Measurements from ENCODE around the gene IPPK. TPM values are rescaled to one million over a fixed set of nuclear protein-coding genes. Genes with fewer than 3 reads are reported as not detected.

IPPK gene
- total and polyA plus RNA-seq, 2 donors (not counting 1 experiment from before 2014, with no cell fraction given): 6.8 to 8.7 TPM

DNA sequence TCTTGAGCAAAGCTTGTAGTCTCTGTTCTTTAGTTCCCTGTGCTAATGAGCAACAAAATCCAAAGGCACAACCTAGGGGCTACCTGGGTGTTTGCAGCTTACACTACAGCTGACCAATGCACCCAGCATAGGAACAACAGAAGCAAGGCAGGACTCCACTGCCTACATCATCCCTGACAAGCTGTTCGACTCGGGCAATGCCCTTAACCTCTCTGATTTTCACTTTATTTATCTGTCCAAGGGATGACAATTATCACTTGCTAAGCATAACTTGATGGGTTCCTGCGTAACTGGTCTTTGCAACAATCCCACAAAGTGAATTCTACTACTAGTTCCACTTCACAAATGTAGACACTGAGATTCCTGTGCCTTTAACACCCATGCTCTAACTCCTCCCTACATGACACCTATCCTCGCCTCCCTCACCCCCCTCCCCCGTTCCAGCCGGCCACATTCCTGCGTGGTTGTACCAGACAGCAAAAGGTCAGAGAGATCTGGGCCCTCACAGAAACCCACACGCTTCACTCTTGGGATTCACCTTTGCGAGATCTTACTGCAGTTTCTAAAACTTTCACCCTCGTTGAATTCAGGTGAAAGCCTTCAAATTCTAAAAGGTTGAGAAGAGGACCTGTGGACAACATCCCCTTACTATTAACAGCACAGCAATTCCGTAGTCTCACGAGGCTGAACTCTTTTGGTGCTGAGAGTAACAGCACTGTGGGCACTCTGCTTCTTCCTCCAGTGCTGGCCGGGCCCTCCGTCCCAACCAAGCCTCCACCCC, 995 bp downstream of the IPPK start:
- Mint-ChIP-seq H3K4me3 (peak overlapping the region; percentile 97), H3K27ac (peak overlapping the region; percentile 70), H3K9me3 (ENCODE audit: insufficient read depth) (no peaks in the 10 kb centered on the region), H3K27me3 (no peaks in the 10 kb centered on the region), H3K4me1 (peaks cover 33% of the 10 kb centered on the region)
- intact Hi-C loops (cut with micrococcal nuclease): no loop called here
- peak overlapping the region; percentile 64 to 100 (median 98) for H3K4me3 ChIP-seq (ENCODE audit: control extremely low read depth in 1 of 5, extremely low read depth in 1 of 5, insufficient read depth in 1 of 5, low read depth in 2 of 5, low read length in 4 of 5)
- ATAC-seq (ENCODE audit: low read depth) (no peak), DNase-seq (peak; percentile 17)
- peaks cover 9% of the 10 kb centered on the region for H4K20me1 ChIP-seq (ENCODE audit: control insufficient read depth, insufficient read depth, low read length, poor library complexity, severe bottlenecking)
- TF ChIP-seq CTCF (IDR thresholded peaks at IDR 0.05) (no peak), EZH2 (IDR thresholded peaks at IDR 0.05; ENCODE audit: borderline replicate concordance, insufficient read depth, low read depth, low read length, poor library complexity, severe bottlenecking) (no peak)
- H3K9me3 ChIP-seq (ENCODE audit: control extremely low read depth in 1 of 3, control insufficient read depth in 2 of 3, insufficient read depth in 1 of 3, low read length in 2 of 3): no peaks in the 10 kb centered on the region
- H3K4me1 ChIP-seq (ENCODE audit: control insufficient read depth in 2 of 2, insufficient read depth in 2 of 2, low read length in 2 of 2): peaks cover 17 to 27% of the 10 kb centered on the region in 2 donors
- H3K79me2 ChIP-seq (ENCODE audit: control insufficient read depth, insufficient read depth, low read length): peaks cover 71% of the 10 kb centered on the region
- ChIA-PET CTCF (interaction anchor here (0.6 kb wide), 1 partner anchor 16 kb away, joined by 5 read pairs; no protein-coding TSS in a partner anchor), POLR2A (no interaction called here)
- WGBS (ENCODE audit: insufficient coverage): 25% methylated on average over 14 of the region's 14 CpGs
- H3K27ac ChIP-seq (ENCODE audit: low read length in 2 of 2): peak overlapping the region; percentile 29 to 99
- peak overlapping the region; percentile 97 for H3K4me2 ChIP-seq (replicated peaks; ENCODE audit: low read depth, low read length, poor library complexity, severe bottlenecking)
- no peaks in the 10 kb centered on the region for H3K27me3 ChIP-seq (replicated peaks in 1 of 4; ENCODE audit: control extremely low read depth in 1 of 4, control insufficient read depth in 3 of 4, insufficient read depth in 4 of 4, low read length in 3 of 4)
- H3K9ac ChIP-seq (ENCODE audit: low read length): peak overlapping the region; percentile 99
- H3K36me3 ChIP-seq (replicated peaks in 1 of 2; ENCODE audit: control extremely low read depth in 1 of 2, control insufficient read depth in 1 of 2, extremely low read depth in 1 of 2, insufficient read depth in 2 of 2, low read length in 1 of 2): peaks cover 0 to 8% of the 10 kb centered on the region in 2 experiments
- peak overlapping the region; percentile 89 for H2AFZ ChIP-seq (ENCODE audit: insufficient read depth, low read depth, low read length, poor library complexity, severe bottlenecking)

- no peak overlapping the region for H3K27ac Mint-ChIP-seq
- DNase-seq (no peak), ATAC-seq (ENCODE audit: low read depth) (no peak)
- H3K4me3 Mint-ChIP-seq: no peak overlapping the region
- no peak for TF ChIP-seq EZH2 (IDR thresholded peaks at IDR 0.05; ENCODE audit: borderline replicate concordance, insufficient read depth, low read depth, low read length, poor library complexity, severe bottlenecking)
- no peak for TF ChIP-seq CTCF (IDR thresholded peaks at IDR 0.05)
- Histone ChIP-seq H3K27me3 (replicated peaks in 1 of 4; ENCODE audit: control extremely low read depth in 1 of 4, control insufficient read depth in 3 of 4, insufficient read depth in 4 of 4, low read length in 3 of 4) (no peaks in the 10 kb centered on the region), H3K36me3 (replicated peaks in 1 of 2; ENCODE audit: control extremely low read depth in 1 of 2, control insufficient read depth in 1 of 2, extremely low read depth in 1 of 2, insufficient read depth in 2 of 2, low read length in 1 of 2) (peaks cover 0 to 15% of the 10 kb centered on the region in 2 experiments), H3K9ac (ENCODE audit: low read length) (no peak overlapping the region), H3K4me2 (replicated peaks; ENCODE audit: low read depth, low read length, poor library complexity, severe bottlenecking) (no peak overlapping the region), H3K9me3 (ENCODE audit: control extremely low read depth in 1 of 3, control insufficient read depth in 2 of 3, insufficient read depth in 1 of 3, low read length in 2 of 3) (no peaks in the 10 kb centered on the region), H4K20me1 (ENCODE audit: control insufficient read depth, insufficient read depth, low read length, poor library complexity, severe bottlenecking) (peaks cover 21% of the 10 kb centered on the region), H3K4me3 (ENCODE audit: control extremely low read depth in 1 of 5, extremely low read depth in 1 of 5, insufficient read depth in 1 of 5, low read depth in 2 of 5, low read length in 4 of 5) (no peak overlapping the region), H2AFZ (ENCODE audit: insufficient read depth, low read depth, low read length, poor library complexity, severe bottlenecking) (no peak overlapping the region), H3K27ac (ENCODE audit: low read length in 2 of 2) (no peak overlapping the region), H3K4me1 (ENCODE audit: control insufficient read depth in 2 of 2, insufficient read depth in 2 of 2, low read length in 2 of 2) (peaks cover 17 to 27% of the 10 kb centered on the region in 2 donors), H3K79me2 (ENCODE audit: control insufficient read depth, insufficient read depth, low read length) (peaks cover 90% of the 10 kb centered on the region)
- H3K9me3 Mint-ChIP-seq (ENCODE audit: insufficient read depth): no peaks in the 10 kb centered on the region
- H3K4me1 Mint-ChIP-seq: peaks cover 35% of the 10 kb centered on the region
- intact Hi-C loops (cut with micrococcal nuclease): no loop called here
- H3K27me3 Mint-ChIP-seq: no peaks in the 10 kb centered on the region
- CTCF ChIA-PET: interaction anchor here (0.7 to 1.1 kb wide), 2 partner anchors 62 to 98 kb away, joined by 3 read pairs; no protein-coding TSS in a partner anchor
- POLR2A ChIA-PET: no interaction called here
- WGBS (ENCODE audit: insufficient coverage): 100% methylated on average over 3 of the region's 8 CpGs
Observed at GRCh38 chr9:92666912-92667532, 2.9 kb downstream of the IPPK start.
